Measurements from ENCODE around the gene CLEC19A. TPM values are rescaled to one million over a fixed set of nuclear protein-coding genes. Genes with fewer than 3 reads are reported as not detected.

The CLEC19A gene
- total RNA-seq, 1 experiment from 2014 or later: not detected

- intact Hi-C loops (cut with micrococcal nuclease; ENCODE audit: unreplicated experiment) (no loop called here), in situ Hi-C loops (cut with HindIII; ENCODE audit: low pct_unique_long_range_greater_than_20kb, low sequenced_read_pairs) (no loop called here)
- no peaks in the 10 kb centered on the region for H3K36me3 ChIP-seq (ENCODE audit: control insufficient read depth, insufficient read depth, low read length)
- H3K9me3 ChIP-seq (ENCODE audit: control insufficient read depth, insufficient read depth, low read depth, low read length): no peaks in the 10 kb centered on the region
- no peaks in the 10 kb centered on the region for H3K4me1 ChIP-seq (ENCODE audit: control insufficient read depth, insufficient read depth, low read length)
- POLR2A ChIA-PET: no interaction called here
- no peak overlapping the region for H3K27ac ChIP-seq (ENCODE audit: low read length)
- ATAC-seq (no peak), DNase-seq (ENCODE audit: low read depth, low spot score) (no peak)
- H3K4me3 ChIP-seq (ENCODE audit: low read depth in 2 of 2, low read length in 2 of 2): no peak overlapping the region
- BruUV-seq (replicated peaks): no TSS peak
- peaks cover 7% of the 10 kb centered on the region; the same call in 1 of the 2 replicates for H3K27me3 ChIP-seq (ENCODE audit: control insufficient read depth, insufficient read depth, low read length)
- CTCF ChIA-PET: no interaction called here
- TF ChIP-seq POLR2AphosphoS5 (IDR thresholded peaks at IDR 0.05; ENCODE audit: low read depth, low read length) (no peak), TCF7L2 (IDR thresholded peaks at IDR 0.05; ENCODE audit: low read depth, low read length) (no peak), REST (IDR thresholded peaks at IDR 0.05; ENCODE audit: insufficient read depth in 1 of 2, low read depth in 2 of 2, low read length in 1 of 2) (no peak), SIN3A (IDR thresholded peaks at IDR 0.05; ENCODE audit: borderline replicate concordance, insufficient read depth, low read depth, low read length) (no peak)
- TF ChIP-seq, protein P1, sequence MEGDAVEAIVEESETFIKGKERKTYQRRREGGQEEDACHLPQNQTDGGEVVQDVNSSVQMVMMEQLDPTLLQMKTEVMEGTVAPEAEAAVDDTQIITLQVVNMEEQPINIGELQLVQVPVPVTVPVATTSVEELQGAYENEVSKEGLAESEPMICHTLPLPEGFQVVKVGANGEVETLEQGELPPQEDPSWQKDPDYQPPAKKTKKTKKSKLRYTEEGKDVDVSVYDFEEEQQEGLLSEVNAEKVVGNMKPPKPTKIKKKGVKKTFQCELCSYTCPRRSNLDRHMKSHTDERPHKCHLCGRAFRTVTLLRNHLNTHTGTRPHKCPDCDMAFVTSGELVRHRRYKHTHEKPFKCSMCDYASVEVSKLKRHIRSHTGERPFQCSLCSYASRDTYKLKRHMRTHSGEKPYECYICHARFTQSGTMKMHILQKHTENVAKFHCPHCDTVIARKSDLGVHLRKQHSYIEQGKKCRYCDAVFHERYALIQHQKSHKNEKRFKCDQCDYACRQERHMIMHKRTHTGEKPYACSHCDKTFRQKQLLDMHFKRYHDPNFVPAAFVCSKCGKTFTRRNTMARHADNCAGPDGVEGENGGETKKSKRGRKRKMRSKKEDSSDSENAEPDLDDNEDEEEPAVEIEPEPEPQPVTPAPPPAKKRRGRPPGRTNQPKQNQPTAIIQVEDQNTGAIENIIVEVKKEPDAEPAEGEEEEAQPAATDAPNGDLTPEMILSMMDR (IDR thresholded peaks at IDR 0.05): no peak
These were observed 52.8 kb downstream of the CLEC19A start for GRCh38 chr16:19338335-19338734.

- ChIA-PET POLR2A (no interaction called here), CTCF (no interaction called here)
- Histone ChIP-seq H3K4me3 (ENCODE audit: low read depth in 2 of 2, low read length in 2 of 2) (no peak overlapping the region), H3K9me3 (ENCODE audit: control insufficient read depth, insufficient read depth, low read depth, low read length) (no peaks in the 10 kb centered on the region), H3K36me3 (ENCODE audit: control insufficient read depth, insufficient read depth, low read length) (no peaks in the 10 kb centered on the region), H3K27me3 (ENCODE audit: control insufficient read depth, insufficient read depth, low read length) (peaks cover 12% of the 10 kb centered on the region; the same call in 1 of the 2 replicates), H3K4me1 (ENCODE audit: control insufficient read depth, insufficient read depth, low read length) (no peaks in the 10 kb centered on the region), H3K27ac (ENCODE audit: low read length) (no peak overlapping the region)
- intact Hi-C loops (cut with micrococcal nuclease; ENCODE audit: unreplicated experiment) (no loop called here), in situ Hi-C loops (cut with HindIII; ENCODE audit: low pct_unique_long_range_greater_than_20kb, low sequenced_read_pairs) (no loop called here)
- no TSS peak for BruUV-seq (replicated peaks)
- no peak for ATAC-seq
- TF ChIP-seq SIN3A (IDR thresholded peaks at IDR 0.05; ENCODE audit: borderline replicate concordance, insufficient read depth, low read depth, low read length) (no peak), TCF7L2 (IDR thresholded peaks at IDR 0.05; ENCODE audit: low read depth, low read length) (no peak), REST (IDR thresholded peaks at IDR 0.05; ENCODE audit: insufficient read depth in 1 of 2, low read depth in 2 of 2, low read length in 1 of 2) (no peak), POLR2AphosphoS5 (IDR thresholded peaks at IDR 0.05; ENCODE audit: low read depth, low read length) (no peak)
- TF ChIP-seq, protein P1 (IDR thresholded peaks at IDR 0.05): no peak
- no peak for DNase-seq (ENCODE audit: low read depth, low spot score)
These were observed 58.8 kb downstream of the CLEC19A start for GRCh38 chr16:19344224-19344801.

All from Panc1 (cell line).